Measurements from ENCODE around the gene NRP2. TPM values are rescaled to one million over a fixed set of nuclear protein-coding genes. Genes with fewer than 3 reads are reported as not detected.

The NRP2 gene
- total RNA-seq, 1 donor from 2014 or later = 76.7 TPM

DNA sequence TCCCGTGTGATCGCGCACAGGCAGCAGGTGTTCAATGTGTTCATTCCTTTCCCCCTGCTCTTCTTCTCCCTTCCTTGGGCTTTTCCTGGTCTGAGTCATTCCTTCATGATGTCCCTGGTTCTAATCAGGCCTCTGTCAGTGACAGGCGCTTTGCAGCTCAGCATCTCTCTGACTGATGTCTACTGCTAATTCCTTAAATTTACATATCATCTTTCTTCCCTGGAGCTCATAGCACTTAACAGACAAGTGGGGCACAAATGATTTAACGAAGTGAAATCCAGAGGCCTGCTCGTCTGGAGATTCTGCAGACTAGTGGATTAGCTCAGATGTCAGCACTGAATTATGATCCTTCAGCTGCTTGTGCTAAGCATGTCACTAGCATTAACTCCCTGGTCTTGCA lies 77.9 kb downstream of the NRP2 start:
- H3K4me2 ChIP-seq (ENCODE audit: low read length) = no peak overlapping the region
- DNase-seq (ENCODE audit: low read depth) (no peak), FAIRE-seq (no peak)
- no peaks in the 10 kb centered on the region for H3K27me3 ChIP-seq (ENCODE audit: insufficient read depth, low read length)
- no peak overlapping the region for H3K4me3 ChIP-seq (ENCODE audit: insufficient read depth, low read depth, low read length)
- peaks cover 13% of the 10 kb centered on the region for H3K36me3 ChIP-seq (ENCODE audit: insufficient read depth, low read length)
- no peaks in the 10 kb centered on the region for H4K20me1 ChIP-seq (ENCODE audit: insufficient read depth, low read length)
- no peak overlapping the region for H3K27ac Mint-ChIP-seq (ENCODE audit: unreplicated experiment)
- H3K27ac ChIP-seq (ENCODE audit: low read depth, low read length) = no peak overlapping the region
- no peaks in the 10 kb centered on the region for H3K9me3 ChIP-seq (ENCODE audit: insufficient read depth, low read depth, low read length)
- H3K27me3 Mint-ChIP-seq (ENCODE audit: low read depth, unreplicated experiment) = peaks cover 9% of the 10 kb centered on the region
- H3K36me3 Mint-ChIP-seq (ENCODE audit: low read depth, unreplicated experiment) = peaks cover 10% of the 10 kb centered on the region
- no peak overlapping the region for H3K9ac ChIP-seq (ENCODE audit: low read length)
- TF ChIP-seq, protein P1, sequence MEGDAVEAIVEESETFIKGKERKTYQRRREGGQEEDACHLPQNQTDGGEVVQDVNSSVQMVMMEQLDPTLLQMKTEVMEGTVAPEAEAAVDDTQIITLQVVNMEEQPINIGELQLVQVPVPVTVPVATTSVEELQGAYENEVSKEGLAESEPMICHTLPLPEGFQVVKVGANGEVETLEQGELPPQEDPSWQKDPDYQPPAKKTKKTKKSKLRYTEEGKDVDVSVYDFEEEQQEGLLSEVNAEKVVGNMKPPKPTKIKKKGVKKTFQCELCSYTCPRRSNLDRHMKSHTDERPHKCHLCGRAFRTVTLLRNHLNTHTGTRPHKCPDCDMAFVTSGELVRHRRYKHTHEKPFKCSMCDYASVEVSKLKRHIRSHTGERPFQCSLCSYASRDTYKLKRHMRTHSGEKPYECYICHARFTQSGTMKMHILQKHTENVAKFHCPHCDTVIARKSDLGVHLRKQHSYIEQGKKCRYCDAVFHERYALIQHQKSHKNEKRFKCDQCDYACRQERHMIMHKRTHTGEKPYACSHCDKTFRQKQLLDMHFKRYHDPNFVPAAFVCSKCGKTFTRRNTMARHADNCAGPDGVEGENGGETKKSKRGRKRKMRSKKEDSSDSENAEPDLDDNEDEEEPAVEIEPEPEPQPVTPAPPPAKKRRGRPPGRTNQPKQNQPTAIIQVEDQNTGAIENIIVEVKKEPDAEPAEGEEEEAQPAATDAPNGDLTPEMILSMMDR (IDR thresholded peaks at IDR 0.05; ENCODE audit: insufficient read depth, low read depth, low read length) = no peak
- TF ChIP-seq EZH2 (IDR thresholded peaks at IDR 0.05; ENCODE audit: insufficient read depth, low read length) = no peak
- H3K4me3 Mint-ChIP-seq (ENCODE audit: unreplicated experiment) = no peak overlapping the region
- H3K9me3 Mint-ChIP-seq (ENCODE audit: unreplicated experiment) = no peaks in the 10 kb centered on the region
- H2AFZ ChIP-seq (ENCODE audit: low read depth, low read length) = no peak overlapping the region
- peaks cover 56% of the 10 kb centered on the region for H3K4me1 ChIP-seq (ENCODE audit: insufficient read depth, low read length)
- H3K79me2 ChIP-seq (ENCODE audit: insufficient read depth, low read length) = no peaks in the 10 kb centered on the region
- H3K4me1 Mint-ChIP-seq (ENCODE audit: low read depth, unreplicated experiment) = peaks cover 27% of the 10 kb centered on the region

DNA sequence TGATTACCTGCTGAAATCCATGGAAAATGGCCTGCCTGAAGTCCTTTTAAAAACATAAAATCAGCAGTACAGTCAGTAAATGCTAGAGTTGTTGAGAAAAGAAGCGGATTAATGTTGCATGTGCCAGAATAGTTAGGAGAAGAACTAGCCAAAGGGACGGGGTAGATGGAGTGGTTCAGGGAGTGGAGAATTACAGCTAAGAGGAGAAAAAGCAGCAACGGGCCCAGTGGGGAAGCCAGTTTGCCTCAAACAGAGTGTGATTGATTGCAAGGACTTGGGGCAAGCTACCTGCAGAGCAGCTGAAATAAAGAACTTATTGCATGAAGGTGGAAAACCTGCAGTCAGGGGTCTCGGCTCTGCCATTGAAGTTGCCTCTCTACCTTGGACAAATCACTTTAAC lies 79.1 kb downstream of the NRP2 start:
- Mint-ChIP-seq H3K4me3 (ENCODE audit: unreplicated experiment) (no peak overlapping the region), H3K4me1 (ENCODE audit: low read depth, unreplicated experiment) (peaks cover 20% of the 10 kb centered on the region), H3K9me3 (ENCODE audit: unreplicated experiment) (no peaks in the 10 kb centered on the region), H3K36me3 (ENCODE audit: low read depth, unreplicated experiment) (peaks cover 10% of the 10 kb centered on the region), H3K27me3 (ENCODE audit: low read depth, unreplicated experiment) (peaks cover 9% of the 10 kb centered on the region), H3K27ac (ENCODE audit: unreplicated experiment) (no peak overlapping the region)
- no peak overlapping the region for H3K4me3 ChIP-seq (ENCODE audit: insufficient read depth, low read depth, low read length)
- no peaks in the 10 kb centered on the region for H4K20me1 ChIP-seq (ENCODE audit: insufficient read depth, low read length)
- TF ChIP-seq, protein P1 (IDR thresholded peaks at IDR 0.05; ENCODE audit: insufficient read depth, low read depth, low read length) = no peak
- TF ChIP-seq EZH2 (IDR thresholded peaks at IDR 0.05; ENCODE audit: insufficient read depth, low read length) = no peak
- H3K27me3 ChIP-seq (ENCODE audit: insufficient read depth, low read length) = no peaks in the 10 kb centered on the region
- no peaks in the 10 kb centered on the region for H3K79me2 ChIP-seq (ENCODE audit: insufficient read depth, low read length)
- no peak overlapping the region for H2AFZ ChIP-seq (ENCODE audit: low read depth, low read length)
- H3K9ac ChIP-seq (ENCODE audit: low read length) = no peak overlapping the region
- no peak overlapping the region for H3K27ac ChIP-seq (ENCODE audit: low read depth, low read length)
- no peak overlapping the region for H3K4me2 ChIP-seq (ENCODE audit: low read length)
- H3K9me3 ChIP-seq (ENCODE audit: insufficient read depth, low read depth, low read length) = no peaks in the 10 kb centered on the region
- H3K4me1 ChIP-seq (ENCODE audit: insufficient read depth, low read length) = peaks cover 44% of the 10 kb centered on the region
- H3K36me3 ChIP-seq (ENCODE audit: insufficient read depth, low read length) = peaks cover 19% of the 10 kb centered on the region
- FAIRE-seq = no peak
- no peak for DNase-seq (ENCODE audit: low read depth)

DNA sequence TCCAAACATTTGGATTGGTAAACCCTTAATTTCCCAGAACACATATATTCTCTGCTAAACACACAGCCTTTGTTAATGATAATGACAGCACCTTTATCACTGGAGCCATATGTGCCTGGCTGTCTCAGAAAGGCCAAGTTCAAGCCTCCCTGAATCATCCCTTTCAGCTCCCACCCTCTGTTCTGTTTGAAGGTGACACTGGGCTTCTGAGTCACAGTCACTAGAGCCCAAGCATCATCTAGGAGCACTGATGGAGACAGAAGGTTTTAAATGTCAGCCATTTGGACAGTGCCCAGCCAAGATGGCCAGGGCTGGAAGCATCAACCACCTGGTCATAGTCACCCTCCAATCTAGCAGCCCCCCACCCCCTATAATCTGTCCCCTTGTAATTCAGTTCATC lies 80.6 kb downstream of the NRP2 start:
- Histone ChIP-seq H3K27ac (ENCODE audit: low read depth, low read length) (peak overlapping the region; percentile 89), H3K4me2 (ENCODE audit: low read length) (peak overlapping the region; percentile 64), H3K79me2 (ENCODE audit: insufficient read depth, low read length) (no peaks in the 10 kb centered on the region), H3K9me3 (ENCODE audit: insufficient read depth, low read depth, low read length) (no peaks in the 10 kb centered on the region), H3K9ac (ENCODE audit: low read length) (peak overlapping the region; percentile 88), H2AFZ (ENCODE audit: low read depth, low read length) (no peak overlapping the region), H3K27me3 (ENCODE audit: insufficient read depth, low read length) (no peaks in the 10 kb centered on the region), H3K4me3 (ENCODE audit: insufficient read depth, low read depth, low read length) (no peak overlapping the region), H4K20me1 (ENCODE audit: insufficient read depth, low read length) (no peaks in the 10 kb centered on the region), H3K36me3 (ENCODE audit: insufficient read depth, low read length) (peaks cover 24% of the 10 kb centered on the region), H3K4me1 (ENCODE audit: insufficient read depth, low read length) (peaks cover 32% of the 10 kb centered on the region)
- Mint-ChIP-seq H3K4me3 (ENCODE audit: unreplicated experiment) (no peak overlapping the region), H3K9me3 (ENCODE audit: unreplicated experiment) (no peaks in the 10 kb centered on the region), H3K36me3 (ENCODE audit: low read depth, unreplicated experiment) (peaks cover 13% of the 10 kb centered on the region), H3K27me3 (ENCODE audit: low read depth, unreplicated experiment) (peaks cover 9% of the 10 kb centered on the region), H3K4me1 (ENCODE audit: low read depth, unreplicated experiment) (peaks cover 14% of the 10 kb centered on the region), H3K27ac (ENCODE audit: unreplicated experiment) (no peak overlapping the region)
- FAIRE-seq = peak; percentile 26
- TF ChIP-seq, protein P1 (IDR thresholded peaks at IDR 0.05; ENCODE audit: insufficient read depth, low read depth, low read length) = no peak
- no peak for TF ChIP-seq EZH2 (IDR thresholded peaks at IDR 0.05; ENCODE audit: insufficient read depth, low read length)
- DNase-seq (ENCODE audit: low read depth) = no peak

Measured in astrocyte (in vitro differentiated cells and primary cell).